Neutrophil (primary cell): ENCODE measurements around the gene CNDP2.

ENCODE experiments used
- H3K27ac ChIP-seq: fragments of 200-600 bp; sonication (generic); 2 replicates; pipeline ENCODE4 v1.5.1; 2016; ENCODE audit warnings: mild to moderate bottlenecking, moderate library complexity
- H3K27me3 ChIP-seq: fragments of 200-600 bp; sonication (generic); 2 replicates; pipeline ENCODE4 v1.6.0; 2016; ENCODE audit warnings: mild to moderate bottlenecking
- H3K36me3 ChIP-seq: fragments of 200-600 bp; sonication (generic); 2 replicates; pipeline ENCODE4 v1.5.1; 2017
- H3K4me1 ChIP-seq, 2 experiments: fragments of 200-600 bp in 1 of 2; sonication (generic) in 1 of 2; 1 replicate in 1 of 2; 2 replicates in 1 of 2; pipeline versions ENCODE4 v1.5.1 to v1.6.1; 2013 to 2016; ENCODE audit warnings: low read depth in 1 of 2, low read length in 1 of 2, mild to moderate bottlenecking in 1 of 2, moderate library complexity in 1 of 2; ENCODE audit not compliant: control insufficient read depth in 1 of 2, insufficient read depth in 1 of 2
- H3K4me3 ChIP-seq, 2 experiments: fragments of 200-600 bp in 1 of 2; sonication (generic) in 1 of 2; 1 replicate in 1 of 2; 2 replicates in 1 of 2; pipeline ENCODE4 v1.5.1; 2013 to 2016; ENCODE audit warnings: low read depth in 1 of 2, low read length in 1 of 2, mild to moderate bottlenecking in 1 of 2, moderate library complexity in 1 of 2
- H3K9me3 ChIP-seq: fragments of 200-600 bp; sonication (generic); 2 replicates; pipeline ENCODE4 v1.5.1; 2016
- TF ChIP-seq, protein P1 (sequence below): fragments of 200-600 bp; sonication (generic); IDR thresholded peaks from 2 replicates; pipeline ENCODE4 v1.5.1; 2016; ENCODE audit warnings: antibody characterized with exemption

Gene CNDP2

DNA sequence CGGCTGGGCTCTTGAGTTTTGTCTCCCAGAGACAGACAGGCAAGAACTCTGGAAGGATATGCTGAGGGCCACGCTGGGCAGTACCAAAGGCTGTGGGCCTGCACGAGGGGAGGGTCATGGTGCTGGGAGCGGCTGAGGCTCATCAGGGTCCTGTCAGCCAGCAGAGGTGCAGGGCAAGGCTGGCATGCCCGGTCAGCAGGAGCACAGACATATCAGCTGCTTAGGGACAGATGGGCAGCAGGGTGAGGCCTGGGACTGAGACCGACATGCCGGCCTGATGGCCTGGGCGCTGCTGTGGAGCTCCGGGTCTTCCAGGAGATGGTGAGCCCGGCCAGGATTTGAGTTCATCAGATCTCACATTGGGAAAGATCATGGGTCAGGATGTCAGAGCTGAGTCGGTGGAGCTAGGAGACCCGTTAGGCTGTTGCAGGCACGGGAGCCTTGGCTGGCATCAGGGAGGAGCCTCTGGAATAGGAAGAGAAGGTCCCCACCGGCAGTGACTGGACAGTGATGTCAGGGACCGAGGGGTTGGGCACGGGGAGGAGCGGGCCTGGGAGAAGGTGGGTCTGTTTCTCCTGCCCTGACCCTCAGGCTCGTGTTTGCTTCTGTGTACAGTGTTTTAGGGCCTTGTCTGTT is 18.8 kb downstream of the CNDP2 start:
- Histone ChIP-seq H3K4me3 (no peak overlapping the region), H3K27ac (no peak overlapping the region), H3K9me3 (no peaks in the 10 kb centered on the region), H3K27me3 (no peaks in the 10 kb centered on the region), H3K36me3 (peaks cover 87% of the 10 kb centered on the region), H3K4me1 (no peaks in the 10 kb centered on the region)
- TF ChIP-seq, protein P1, sequence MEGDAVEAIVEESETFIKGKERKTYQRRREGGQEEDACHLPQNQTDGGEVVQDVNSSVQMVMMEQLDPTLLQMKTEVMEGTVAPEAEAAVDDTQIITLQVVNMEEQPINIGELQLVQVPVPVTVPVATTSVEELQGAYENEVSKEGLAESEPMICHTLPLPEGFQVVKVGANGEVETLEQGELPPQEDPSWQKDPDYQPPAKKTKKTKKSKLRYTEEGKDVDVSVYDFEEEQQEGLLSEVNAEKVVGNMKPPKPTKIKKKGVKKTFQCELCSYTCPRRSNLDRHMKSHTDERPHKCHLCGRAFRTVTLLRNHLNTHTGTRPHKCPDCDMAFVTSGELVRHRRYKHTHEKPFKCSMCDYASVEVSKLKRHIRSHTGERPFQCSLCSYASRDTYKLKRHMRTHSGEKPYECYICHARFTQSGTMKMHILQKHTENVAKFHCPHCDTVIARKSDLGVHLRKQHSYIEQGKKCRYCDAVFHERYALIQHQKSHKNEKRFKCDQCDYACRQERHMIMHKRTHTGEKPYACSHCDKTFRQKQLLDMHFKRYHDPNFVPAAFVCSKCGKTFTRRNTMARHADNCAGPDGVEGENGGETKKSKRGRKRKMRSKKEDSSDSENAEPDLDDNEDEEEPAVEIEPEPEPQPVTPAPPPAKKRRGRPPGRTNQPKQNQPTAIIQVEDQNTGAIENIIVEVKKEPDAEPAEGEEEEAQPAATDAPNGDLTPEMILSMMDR: no peak

DNA sequence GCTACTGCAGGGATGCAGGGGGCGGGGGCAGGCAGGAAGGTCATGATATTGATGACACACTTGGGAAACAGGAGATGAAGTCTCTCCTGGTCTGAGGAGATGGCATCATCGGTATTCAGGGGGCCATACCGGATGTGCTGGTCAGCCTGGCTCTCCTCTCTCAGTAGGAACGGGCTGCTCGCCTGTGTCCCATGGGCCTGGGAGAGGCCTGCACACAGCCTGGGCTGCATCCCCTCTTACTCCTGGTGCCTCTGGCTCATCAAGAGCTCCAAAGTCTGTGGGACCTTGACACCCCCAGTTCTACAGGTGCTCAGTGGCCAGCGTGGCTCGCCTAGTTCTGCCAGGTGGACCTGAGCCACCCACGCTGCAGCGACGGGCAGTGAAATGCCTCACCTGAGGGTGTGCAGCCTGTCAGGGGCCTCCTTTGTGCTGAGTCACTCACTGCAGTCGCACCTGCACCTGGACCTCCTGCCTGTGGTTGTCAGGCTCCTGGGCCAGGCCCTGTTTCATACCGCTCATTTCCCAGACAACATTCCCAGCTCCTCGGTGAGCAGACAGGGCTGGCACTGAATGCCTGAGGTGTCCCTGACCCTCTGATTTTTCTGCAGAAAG is 19.6 kb downstream of the CNDP2 start:
- Histone ChIP-seq H3K27me3 (no peaks in the 10 kb centered on the region), H3K27ac (no peak overlapping the region), H3K9me3 (no peaks in the 10 kb centered on the region), H3K36me3 (peaks cover 85% of the 10 kb centered on the region), H3K4me3 (no peak overlapping the region), H3K4me1 (no peaks in the 10 kb centered on the region)
- TF ChIP-seq, protein P1: no peak

DNA sequence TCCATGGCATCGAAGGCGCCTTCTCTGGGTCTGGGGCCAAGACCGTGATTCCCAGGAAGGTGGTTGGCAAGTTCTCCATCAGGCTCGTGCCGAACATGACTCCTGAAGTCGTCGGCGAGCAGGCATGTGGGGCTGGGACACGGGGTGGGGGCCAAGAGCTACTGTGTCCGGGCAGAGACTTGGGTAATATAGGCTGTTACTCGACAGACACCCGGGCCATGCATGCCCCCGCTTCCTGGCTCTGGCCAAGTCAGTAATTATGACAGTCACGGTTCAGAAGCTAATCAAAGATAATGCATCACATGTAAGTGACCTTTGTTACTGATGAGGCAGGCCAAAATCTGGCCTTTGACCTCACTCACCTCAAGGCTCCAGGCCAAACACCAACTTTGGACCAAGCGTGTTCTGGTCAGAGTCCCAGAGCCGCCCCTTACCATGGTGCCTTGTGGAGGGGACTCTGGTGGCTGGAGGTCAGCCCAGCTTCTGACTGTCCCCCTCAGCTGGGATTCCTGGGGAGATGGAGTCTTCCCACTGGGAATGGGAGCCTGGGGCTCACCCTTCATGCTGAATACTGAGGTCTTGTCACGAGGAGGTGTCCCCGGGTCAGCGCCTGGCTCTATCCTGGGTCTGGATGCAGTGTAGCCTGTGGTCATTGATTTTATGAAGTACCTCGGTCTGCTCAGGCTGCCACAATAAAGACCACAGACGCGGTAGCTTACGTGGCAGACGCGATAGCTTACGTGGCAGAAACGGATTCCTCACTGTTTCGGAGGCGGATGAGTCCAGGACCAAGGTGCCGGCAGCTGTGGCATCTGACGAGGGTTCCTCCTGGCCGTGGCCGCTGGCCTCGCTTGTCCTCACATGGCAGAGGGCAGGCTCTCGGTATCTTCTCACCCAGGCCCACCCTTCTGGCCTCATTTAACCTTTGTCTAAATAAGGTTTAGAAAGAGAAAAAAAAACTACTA is 20.4 kb downstream of the CNDP2 start:
- H3K4me3 ChIP-seq: no peak overlapping the region
- TF ChIP-seq, protein P1: no peak
- H3K27ac ChIP-seq: no peak overlapping the region
- H3K9me3 ChIP-seq: no peaks in the 10 kb centered on the region
- no peaks in the 10 kb centered on the region for H3K4me1 ChIP-seq
- H3K27me3 ChIP-seq: no peaks in the 10 kb centered on the region
- peaks cover 86% of the 10 kb centered on the region for H3K36me3 ChIP-seq

DNA sequence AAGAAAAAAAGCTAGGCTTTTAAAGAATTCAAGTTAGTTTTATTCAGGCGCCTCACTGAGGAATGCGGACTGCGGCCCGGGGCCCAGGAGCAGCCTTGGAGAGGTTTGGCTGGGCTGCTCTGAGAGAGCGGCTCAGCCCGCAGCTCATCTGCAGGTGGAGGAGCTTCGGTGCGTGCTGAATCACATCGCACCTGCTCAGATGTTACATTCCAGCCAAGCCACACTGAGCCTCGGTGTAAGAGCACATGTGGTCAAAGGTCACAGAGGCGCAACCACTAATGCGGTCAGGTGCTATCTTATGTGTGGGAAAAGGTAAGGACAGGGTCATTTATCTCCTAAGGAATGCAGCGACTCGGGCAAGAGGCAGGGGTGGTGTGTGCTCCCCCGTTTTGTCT is 21.1 kb downstream of the CNDP2 start:
- H3K4me3 ChIP-seq: no peak overlapping the region
- peaks cover 80% of the 10 kb centered on the region for H3K36me3 ChIP-seq
- no peaks in the 10 kb centered on the region for H3K27me3 ChIP-seq
- no peaks in the 10 kb centered on the region for H3K9me3 ChIP-seq
- no peaks in the 10 kb centered on the region for H3K4me1 ChIP-seq
- H3K27ac ChIP-seq: no peak overlapping the region
- TF ChIP-seq, protein P1: no peak

DNA sequence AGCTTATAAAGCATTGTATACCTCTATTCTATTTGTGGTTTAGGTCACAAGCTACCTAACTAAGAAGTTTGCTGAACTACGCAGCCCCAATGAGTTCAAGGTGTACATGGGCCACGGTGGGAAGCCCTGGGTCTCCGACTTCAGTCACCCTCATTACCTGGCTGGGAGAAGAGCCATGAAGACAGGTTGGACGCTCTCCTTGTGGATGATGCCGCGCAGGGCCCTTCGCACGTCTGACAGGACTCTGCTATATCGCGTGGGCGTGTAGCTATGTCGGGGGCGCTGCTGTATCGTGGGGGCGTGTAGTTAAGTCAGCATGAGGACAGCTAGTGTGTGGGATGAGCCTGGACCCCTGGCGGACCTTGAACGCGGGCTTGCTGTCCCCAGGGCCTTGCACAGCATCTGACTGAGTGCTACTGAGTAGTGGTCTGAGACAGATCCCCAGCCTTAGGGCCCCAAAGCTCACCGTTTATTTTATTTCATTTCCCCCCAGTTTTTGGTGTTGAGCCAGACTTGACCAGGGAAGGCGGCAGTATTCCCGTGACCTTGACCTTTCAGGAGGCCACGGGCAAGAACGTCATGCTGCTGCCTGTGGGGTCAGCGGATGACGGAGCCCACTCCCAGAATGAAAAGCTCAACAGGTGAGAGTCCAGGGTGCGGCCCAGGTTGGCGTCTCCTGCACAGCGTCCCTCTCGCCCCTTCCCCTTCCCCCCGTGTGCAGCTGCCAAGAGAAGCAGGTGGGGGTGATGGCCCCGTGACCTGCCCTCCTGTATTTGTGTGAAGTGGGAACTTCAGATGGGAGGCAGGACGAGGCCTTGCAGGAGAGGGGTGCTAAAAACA is 22.5 kb downstream of the CNDP2 start:
- no peak overlapping the region for H3K27ac ChIP-seq
- TF ChIP-seq, protein P1: no peak
- no peaks in the 10 kb centered on the region for H3K27me3 ChIP-seq
- no peaks in the 10 kb centered on the region for H3K4me1 ChIP-seq
- H3K36me3 ChIP-seq: peaks cover 66% of the 10 kb centered on the region
- H3K4me3 ChIP-seq: no peak overlapping the region
- no peaks in the 10 kb centered on the region for H3K9me3 ChIP-seq
